DMS53 (cell line): ENCODE data around the gene PLXDC2.

Experiments
- DNase-seq: peaks from one replicate; lab custom pipeline; 2025; lab: John Stamatoyannopoulos, UW

The PLXDC2 gene

DNA sequence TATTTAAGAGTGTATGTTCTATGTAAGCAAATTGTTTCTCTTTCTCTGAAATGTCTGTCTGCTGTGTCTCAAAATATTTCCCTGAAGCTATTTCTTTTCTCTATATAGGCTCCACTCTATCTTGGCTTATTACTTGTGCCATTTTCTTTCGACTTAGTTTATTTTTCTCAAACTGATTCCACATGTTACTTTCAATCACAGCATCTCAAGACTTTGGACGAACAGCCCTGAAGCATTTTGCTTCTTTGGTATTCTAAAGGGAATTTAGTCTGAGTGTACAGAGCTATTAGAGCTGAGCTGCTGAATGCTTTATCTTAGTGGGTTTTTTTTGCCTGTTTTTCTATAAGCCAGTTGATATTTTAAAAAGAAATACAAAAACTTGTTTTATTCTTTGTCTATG, 95.7 kb downstream of the PLXDC2 start:
- no peak for DNase-seq

DNA sequence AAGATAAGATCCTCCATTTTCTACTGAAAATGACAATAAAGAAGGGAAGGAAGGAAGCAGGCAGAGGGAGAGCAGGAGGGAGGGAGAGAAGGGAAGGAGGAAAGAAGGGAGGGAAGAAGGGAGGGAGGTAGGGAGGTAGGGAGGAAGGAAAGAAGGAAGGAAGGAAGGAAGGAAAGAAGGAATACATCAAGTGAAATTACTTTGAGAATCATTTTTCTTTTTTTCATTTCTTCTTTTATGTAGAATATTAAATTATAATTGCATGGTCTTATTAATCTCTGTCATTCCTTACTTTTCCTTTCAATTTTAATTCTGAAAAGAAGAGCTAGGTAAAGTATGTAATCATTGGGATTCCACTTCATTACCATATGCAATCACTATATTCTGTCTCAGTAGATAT, 97.8 kb downstream of the PLXDC2 start:
- DNase-seq: no peak

GRCh38 chr10:19915125-19915524, 98.9 kb downstream of the PLXDC2 start:
- DNase-seq: no peak

DNA sequence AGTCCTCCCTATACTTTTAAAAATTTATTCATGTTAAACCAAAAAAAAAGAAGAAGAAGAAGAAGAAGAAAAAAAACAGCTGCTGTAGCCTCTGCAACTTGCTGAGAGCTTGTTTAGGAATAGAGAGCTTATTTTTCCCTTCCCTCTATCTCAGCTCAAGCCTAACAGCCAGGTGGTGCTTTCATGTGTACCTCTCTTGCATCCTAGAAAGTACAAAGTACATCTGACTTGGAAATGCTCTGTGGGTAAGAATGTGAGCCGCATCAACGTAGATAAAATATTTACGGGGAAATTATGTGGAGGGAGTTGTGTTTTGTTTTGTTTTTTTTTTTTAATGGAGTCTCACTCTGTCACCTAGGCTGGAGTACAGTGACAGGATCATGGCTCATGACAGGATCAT, 99.6 kb downstream of the PLXDC2 start:
- peak; percentile 13 for DNase-seq

DNA sequence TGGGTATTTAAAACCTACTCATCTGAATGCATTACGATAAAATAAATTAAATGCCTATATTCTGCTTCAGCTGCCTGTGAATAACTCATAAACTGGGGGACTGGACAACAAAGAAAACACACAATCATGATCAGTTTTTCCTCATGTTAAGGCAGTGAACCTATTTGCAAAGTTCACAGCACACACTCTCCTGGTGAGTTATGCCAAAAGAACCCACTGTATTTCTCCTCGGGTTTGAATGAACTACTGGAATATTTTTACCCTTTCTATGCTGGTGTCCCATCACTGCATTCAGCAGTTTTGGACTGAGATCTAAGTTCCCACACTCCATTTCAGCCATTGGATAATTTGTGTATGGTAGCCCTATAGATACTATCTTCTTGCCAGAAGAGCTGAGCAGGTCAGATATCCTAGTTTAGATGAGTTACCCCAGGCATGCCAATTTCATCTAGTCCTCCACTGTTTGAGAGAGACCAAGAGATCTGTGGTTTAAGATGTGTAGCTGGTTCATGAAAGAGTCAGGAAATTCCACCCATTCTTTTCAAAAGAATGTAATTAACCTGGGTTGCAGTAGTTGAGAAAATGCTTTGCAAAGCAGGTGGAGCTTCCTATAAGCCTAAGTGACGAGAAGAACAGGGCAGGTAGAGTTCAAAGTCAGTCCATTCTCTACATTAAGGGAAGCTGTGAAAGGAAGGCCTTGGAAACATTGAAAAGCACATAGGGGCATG, 101.7 kb downstream of the PLXDC2 start:
- DNase-seq: no peak

- DNase-seq: peak; percentile 68
Measured at GRCh38 chr10:19918794-19919193, 102.6 kb downstream of the PLXDC2 start.

GRCh38 chr10:19919671-19920070, 103.4 kb downstream of the PLXDC2 start:
- peak; percentile 26 for DNase-seq

GRCh38 chr10:19920075-19920726, 104.0 kb downstream of the PLXDC2 start:
- DNase-seq: peak; percentile 23

- no peak for DNase-seq
Measured at GRCh38 chr10:19921300-19922140, 105.3 kb downstream of the PLXDC2 start.

- DNase-seq: peak; percentile 87
Measured at GRCh38 chr10:19922236-19922963, 106.2 kb downstream of the PLXDC2 start.

DNA sequence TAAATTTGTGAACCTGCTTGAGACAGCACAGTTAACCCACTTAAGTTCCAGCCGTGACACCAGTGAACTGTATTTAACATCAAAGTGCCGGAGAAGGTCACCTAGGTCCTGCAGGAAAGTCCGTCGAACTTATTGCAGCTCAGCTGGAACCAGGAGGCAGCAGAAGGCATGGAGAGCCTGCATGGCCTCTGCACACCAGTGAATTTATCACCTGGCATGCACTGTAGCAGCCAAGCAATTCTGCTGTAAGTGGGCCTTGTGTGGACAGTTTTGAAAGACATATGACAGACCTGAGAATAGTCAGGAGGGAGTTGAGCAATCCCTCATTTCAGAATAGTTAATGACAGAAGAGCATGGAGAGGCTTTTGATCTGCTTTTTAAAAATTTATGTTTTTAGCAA, 108.8 kb downstream of the PLXDC2 start:
- no peak for DNase-seq

- no peak for DNase-seq
Measured at GRCh38 chr10:19928936-19929335, 112.7 kb downstream of the PLXDC2 start.

DNA sequence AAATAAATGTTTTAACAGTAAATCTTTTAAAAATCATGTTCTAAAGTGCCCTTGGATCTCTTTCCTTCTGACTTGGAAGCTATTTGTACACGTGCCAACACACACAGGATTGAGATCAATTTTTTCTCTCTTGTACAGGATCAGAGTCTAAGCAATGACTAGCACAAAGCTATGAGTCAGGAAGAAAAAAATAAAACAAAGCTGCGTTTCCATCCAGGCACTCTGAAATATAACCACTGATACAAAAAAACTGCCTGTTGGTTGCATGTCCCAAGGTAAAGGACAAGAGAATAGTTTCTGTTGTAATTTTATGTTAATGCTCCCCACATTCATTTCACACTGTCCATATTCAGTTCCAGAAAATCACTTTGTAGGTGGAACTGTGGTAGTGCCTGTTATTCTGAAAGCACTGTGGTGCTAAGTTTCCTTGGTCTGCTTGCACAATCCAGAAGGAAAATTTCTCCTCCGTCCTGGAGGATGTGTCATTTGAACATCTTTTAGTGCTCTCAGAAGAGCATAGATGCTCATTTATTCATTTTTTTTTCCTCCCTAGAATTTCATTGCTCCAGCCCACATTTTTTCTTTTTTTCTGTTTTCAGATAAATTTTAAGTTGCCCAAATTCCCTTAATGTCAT, 113.4 kb downstream of the PLXDC2 start:
- peak; percentile 8 for DNase-seq

DNA sequence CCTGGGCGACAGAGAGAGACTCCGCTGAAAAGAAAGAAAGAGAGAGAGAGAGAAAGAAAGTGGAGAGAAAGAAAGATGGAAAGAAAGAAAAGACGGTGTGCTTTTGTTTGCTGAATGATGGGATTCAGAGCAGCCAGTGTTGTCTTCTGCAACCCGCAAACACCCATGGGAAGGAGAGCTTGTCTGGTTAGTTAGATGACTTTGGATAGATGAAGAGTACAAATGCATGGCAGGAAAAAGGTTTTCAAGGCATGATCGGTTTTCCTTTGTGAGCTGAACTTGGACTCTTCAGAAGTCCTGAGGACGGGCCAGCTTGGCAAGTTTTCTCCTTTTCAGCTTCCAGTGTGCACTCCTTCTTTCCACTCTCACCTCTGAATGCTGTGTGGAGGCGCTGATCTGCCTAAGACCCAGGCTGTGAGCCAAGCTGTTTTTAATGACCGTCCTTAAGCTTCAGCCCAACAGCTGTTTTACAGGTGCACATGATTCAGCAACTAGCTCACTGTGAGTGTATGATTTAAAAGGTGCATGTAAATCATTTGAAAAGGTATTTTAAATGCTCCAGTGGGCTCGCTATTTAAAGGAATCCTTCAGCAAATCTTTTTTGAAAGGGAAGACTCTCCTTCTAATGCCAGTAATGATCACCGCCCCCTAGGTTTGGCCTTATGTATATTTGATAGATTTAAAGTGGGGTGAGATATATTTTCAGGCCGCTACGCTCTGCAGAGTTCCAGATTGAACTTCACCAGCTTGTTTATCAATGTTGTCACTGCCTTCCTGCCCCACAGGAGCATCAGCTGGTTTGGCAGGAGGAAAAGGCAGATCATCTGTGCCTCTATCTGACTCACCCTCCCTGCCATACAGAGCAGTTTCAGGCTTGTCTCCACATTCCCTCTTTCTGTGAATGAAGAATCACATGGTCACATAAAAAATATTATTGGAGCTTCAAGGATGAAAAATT, 115.0 kb downstream of the PLXDC2 start:
- peak; percentile 88 for DNase-seq

DNA sequence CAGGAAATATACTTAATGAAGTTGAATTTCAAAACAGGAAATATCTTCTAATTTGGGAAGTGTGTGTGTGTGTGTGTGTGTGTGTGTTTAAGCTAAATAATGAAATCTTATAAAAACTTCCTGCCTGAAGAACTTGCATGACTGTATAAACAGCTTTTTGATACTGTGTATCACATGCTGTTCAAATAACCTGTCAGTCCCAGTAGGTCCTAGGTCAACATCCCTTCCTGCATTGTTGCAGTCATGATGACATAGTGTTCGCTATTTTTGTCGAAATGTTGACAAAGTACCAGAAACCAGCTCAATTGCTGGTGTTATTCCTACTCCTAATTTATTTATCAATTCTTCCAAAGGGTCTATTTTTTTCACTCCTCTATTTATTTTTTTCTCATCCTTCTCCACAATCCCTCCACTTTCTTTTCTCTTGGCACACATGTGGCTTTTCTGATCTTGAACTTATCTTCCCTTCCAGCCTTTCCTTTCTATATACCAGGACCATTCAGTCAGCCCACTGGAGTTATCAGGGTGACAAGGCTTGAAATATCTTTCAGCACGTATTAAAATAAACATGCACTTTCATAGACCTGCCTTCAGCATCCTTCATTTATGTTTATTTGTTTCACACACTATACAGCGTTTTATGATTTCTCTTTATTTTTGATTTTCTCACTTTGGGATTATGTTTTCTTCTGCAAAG, 115.8 kb downstream of the PLXDC2 start:
- DNase-seq: peak; percentile 81

DNA sequence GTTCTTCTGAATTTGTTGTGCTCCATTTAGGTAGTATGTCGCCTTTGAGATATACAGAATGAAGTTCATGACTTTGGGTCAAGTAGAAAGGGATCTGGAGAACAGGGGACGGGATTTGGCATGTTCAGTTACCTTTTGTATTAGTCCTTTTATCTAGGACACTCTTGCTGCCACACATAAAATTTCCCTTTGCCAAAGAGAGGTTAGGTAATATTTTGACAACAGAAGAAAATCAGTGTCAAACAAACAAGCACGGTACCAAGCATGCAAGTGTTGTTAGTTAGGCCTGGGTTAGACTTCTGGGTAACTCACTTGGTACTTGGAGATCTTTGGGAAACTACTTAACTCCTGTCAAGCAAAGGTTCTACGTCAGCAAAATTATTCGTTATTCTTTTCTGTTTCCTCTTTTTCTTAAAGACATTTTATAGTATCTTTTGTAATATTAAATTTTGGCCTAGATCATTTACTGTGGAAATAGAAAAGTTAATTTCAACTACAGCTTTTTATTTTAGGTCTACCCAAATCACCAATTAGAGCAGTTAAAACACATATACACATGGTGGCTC, 116.7 kb downstream of the PLXDC2 start:
- DNase-seq: no peak

GRCh38 chr10:19933772-19934171, 117.5 kb downstream of the PLXDC2 start:
- no peak for DNase-seq

DNA sequence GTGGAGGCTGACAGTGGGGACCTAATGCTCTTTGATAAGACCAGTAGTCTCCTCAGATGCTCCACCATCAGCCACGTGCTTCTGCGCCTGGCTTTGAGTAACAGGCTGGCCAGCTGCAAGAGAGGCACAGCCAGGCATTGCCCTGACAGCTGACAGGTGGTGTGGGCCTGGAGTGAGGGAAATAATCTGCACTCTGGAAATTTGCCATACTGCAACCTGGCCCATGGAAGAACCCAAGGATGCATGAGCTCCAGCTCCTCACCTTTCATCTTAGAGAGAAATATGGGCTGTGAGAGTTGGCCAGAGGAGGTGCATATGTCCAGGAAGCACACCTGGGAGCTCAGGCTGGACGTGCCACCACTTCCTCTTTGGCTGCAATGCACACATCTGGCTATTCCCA, 118.9 kb downstream of the PLXDC2 start:
- DNase-seq: peak; percentile 23

DNA sequence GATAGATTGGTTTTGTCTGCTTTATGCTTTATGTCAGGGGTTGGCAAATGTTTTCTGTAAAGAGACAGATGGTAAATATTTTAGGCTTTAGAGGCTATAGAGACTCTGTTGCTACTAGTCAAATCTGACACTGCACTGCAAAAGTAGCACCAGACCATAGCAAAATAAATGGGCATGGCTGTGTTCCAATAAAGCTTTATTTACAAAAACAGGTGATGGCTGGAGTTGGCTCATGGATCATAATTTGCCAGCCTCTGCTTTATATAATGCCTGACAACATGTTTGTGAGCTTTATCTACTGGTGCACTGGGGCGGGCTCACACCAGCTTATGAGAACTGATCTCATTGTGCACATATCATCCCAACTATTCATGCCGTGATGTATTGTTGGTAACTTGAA, 120.1 kb downstream of the PLXDC2 start:
- no peak for DNase-seq

GRCh38 chr10:19937989-19938388, 121.8 kb downstream of the PLXDC2 start:
- peak; percentile 8 for DNase-seq
